ENCODE data around the gene METTL23.

DNA sequence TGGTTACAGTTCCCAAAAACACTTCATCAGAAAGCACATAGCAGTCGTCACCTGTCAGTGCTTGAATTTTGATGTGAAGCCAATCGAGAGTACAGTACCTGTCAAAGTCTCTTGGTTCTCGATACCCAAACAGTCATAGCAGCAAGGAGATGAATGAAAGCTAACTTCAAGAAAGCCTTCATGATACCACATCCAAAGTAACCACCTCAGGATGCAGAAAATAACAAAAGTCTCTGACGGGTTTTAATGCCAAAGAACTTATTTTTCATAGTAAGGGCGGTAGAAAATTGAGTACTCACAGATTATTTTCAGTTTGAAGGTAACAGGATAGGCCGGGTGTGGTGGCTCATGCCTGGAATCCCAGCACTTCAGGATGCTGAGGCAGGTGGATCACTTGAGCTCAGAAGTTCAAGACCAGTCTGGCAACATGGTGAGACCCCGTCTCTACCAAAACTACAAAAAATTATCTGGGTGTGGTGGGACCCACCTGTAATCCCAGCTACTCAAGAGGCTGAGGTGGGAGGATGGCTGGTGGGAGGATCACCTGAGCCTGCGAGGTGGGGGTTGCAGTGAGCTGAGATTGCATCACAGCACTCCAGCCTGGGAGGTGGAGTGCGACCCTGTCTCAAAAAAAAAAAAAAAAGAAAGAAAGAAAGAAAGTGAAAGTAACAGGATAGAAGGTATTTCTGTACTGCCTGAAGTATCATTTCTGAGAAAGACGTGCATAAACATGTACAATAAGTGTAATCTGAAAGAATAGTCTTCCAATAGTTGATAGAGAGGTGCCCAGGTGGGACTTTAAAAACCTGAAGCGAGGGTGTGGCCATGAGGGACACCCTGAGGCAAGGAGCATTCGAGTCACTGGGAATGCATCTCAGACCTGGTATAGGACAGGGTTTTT lies 26.7 kb downstream of the METTL23 start:
- TF ChIP-seq, protein P1, sequence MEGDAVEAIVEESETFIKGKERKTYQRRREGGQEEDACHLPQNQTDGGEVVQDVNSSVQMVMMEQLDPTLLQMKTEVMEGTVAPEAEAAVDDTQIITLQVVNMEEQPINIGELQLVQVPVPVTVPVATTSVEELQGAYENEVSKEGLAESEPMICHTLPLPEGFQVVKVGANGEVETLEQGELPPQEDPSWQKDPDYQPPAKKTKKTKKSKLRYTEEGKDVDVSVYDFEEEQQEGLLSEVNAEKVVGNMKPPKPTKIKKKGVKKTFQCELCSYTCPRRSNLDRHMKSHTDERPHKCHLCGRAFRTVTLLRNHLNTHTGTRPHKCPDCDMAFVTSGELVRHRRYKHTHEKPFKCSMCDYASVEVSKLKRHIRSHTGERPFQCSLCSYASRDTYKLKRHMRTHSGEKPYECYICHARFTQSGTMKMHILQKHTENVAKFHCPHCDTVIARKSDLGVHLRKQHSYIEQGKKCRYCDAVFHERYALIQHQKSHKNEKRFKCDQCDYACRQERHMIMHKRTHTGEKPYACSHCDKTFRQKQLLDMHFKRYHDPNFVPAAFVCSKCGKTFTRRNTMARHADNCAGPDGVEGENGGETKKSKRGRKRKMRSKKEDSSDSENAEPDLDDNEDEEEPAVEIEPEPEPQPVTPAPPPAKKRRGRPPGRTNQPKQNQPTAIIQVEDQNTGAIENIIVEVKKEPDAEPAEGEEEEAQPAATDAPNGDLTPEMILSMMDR (IDR thresholded peaks at IDR 0.05): no peak
- no peak for TF ChIP-seq POLR2A (IDR thresholded peaks at IDR 0.05)
